H1 (cell line): ENCODE data around the gene VPS35L. TPM values are rescaled to one million over a fixed set of nuclear protein-coding genes. Genes with fewer than 3 reads are reported as not detected.

Experiments used
- CTCF ChIA-PET: fragments of 300-600 bp; sonication (Branson Sonifier 250); formaldehyde crosslinking; loops from one replicate; lab custom pipeline; 2021; ENCODE audit not compliant: partially characterized antibody; lab: Charles Lee
- POLR2A ChIA-PET: fragments of 300-600 bp; sonication (Branson Sonifier 250); formaldehyde crosslinking; loops from one replicate; lab custom pipeline; 2021; ENCODE audit warnings: inconsistent platforms; ENCODE audit not compliant: partially characterized antibody; lab: Charles Lee
- DNase-seq, 2 experiments: peaks; one replicate each; pipeline versions ENCODE4 v3.0.0 to v3.0.0-alpha.2; 2010 to 2022; ENCODE audit warnings: low spot score in 2 of 2, low read depth in 1 of 2, mixed read lengths in 1 of 2
- FAIRE-seq: peaks from 2 replicates; lab custom pipeline; 2011; peaks lifted over from hg19 to GRCh38; lab: Jason Lieb, UNC
- H2AFZ ChIP-seq: 2 replicates; pipeline ENCODE4 v1.8.1; 2012; ENCODE audit warnings: low read length, inconsistent platforms
- H2AK5ac ChIP-seq: 2 replicates; pipeline ENCODE4 v1.6.1; 2013; ENCODE audit warnings: low read depth, low read length
- H2BK120ac ChIP-seq: replicated peaks from 2 replicates; pipeline ENCODE3; 2013; ENCODE audit warnings: low read depth, low read length, inconsistent platforms
- H2BK12ac ChIP-seq: 2 replicates; pipeline ENCODE4 v1.6.1; 2013; ENCODE audit warnings: low read depth, low read length
- H2BK15ac ChIP-seq: 2 replicates; pipeline ENCODE4 v1.6.1; 2013; ENCODE audit warnings: low read length
- H2BK20ac ChIP-seq: 2 replicates; pipeline ENCODE4 v1.6.1; 2013; ENCODE audit warnings: low read length
- H2BK5ac ChIP-seq: 2 replicates; pipeline ENCODE4 v1.6.1; 2013; ENCODE audit warnings: low read depth, low read length
- H3K14ac ChIP-seq: 2 replicates; pipeline ENCODE4 v1.6.1; 2013; ENCODE audit warnings: inconsistent platforms; ENCODE audit not compliant: insufficient read length
- H3K18ac ChIP-seq: 2 replicates; pipeline ENCODE4 v1.6.1; 2013; ENCODE audit warnings: low read length; ENCODE audit errors: extremely low read depth
- H3K23ac ChIP-seq: 2 replicates; pipeline ENCODE4 v1.6.1; 2013; ENCODE audit warnings: inconsistent platforms; ENCODE audit not compliant: insufficient read length
- H3K23me2 ChIP-seq: 2 replicates; pipeline ENCODE4 v1.6.1; 2013; ENCODE audit warnings: low read depth, low read length
- H3K27ac ChIP-seq: 2 replicates; pipeline ENCODE4 v1.6.1; 2011; ENCODE audit warnings: low read depth, low read length, inconsistent platforms
- H3K27me3 ChIP-seq, 4 experiments: replicated peaks in 1 of 4; 1 replicate in 1 of 4; 2 replicates in 3 of 4; pipeline versions ENCODE4 v1.6.1 to v1.8.1; 2011 to 2013; ENCODE audit warnings: low read length in 3 of 4, mild to moderate bottlenecking in 3 of 4, inconsistent platforms in 2 of 4, mixed read lengths in 2 of 4, moderate library complexity in 1 of 4; ENCODE audit not compliant: control insufficient read depth in 3 of 4, insufficient read depth in 3 of 4; ENCODE audit errors: extremely low read depth in 1 of 4
- H3K36me3 ChIP-seq, 4 experiments: 2 replicates each; pipeline versions ENCODE4 v1.6.1 to v1.8.1; 2011 to 2013; ENCODE audit warnings: mild to moderate bottlenecking in 4 of 4, low read length in 3 of 4, moderate library complexity in 2 of 4, control low read depth in 1 of 4, inconsistent platforms in 1 of 4; ENCODE audit not compliant: insufficient read depth in 4 of 4, control insufficient read depth in 2 of 4
- H3K4ac ChIP-seq: replicated peaks from 2 replicates; pipeline ENCODE3; 2013; ENCODE audit warnings: low read length, low read depth, mixed read lengths, inconsistent platforms; ENCODE audit not compliant: insufficient read length
- H3K4me1 ChIP-seq, 4 experiments: replicated peaks in 1 of 4; 1 replicate in 1 of 4; 2 replicates in 3 of 4; pipeline versions ENCODE4 v1.6.1 to v1.8.1; 2011 to 2013; ENCODE audit warnings: low read length in 3 of 4, inconsistent platforms in 2 of 4, mixed read lengths in 1 of 4; ENCODE audit not compliant: insufficient read depth in 4 of 4, control insufficient read depth in 3 of 4
- H3K4me2 ChIP-seq, 2 experiments: 2 replicates each; pipeline versions ENCODE4 v1.6.1 to v1.8.1; 2011 to 2013; ENCODE audit warnings: low read depth in 2 of 2, low read length in 2 of 2, control low read depth in 1 of 2, inconsistent platforms in 1 of 2, mild to moderate bottlenecking in 1 of 2; ENCODE audit not compliant: insufficient read depth in 1 of 2
- H3K4me3 ChIP-seq, 4 experiments: fragments of 200-600, 300-600 bp in 1 of 4; sonication (generic), shearing (Covaris generic), sonication (Bioruptor Twin) in 1 of 4; 2 replicates each; pipeline versions ENCODE4 v1.5.1 to v1.8.1; 2011 to 2016; ENCODE audit warnings: low read length in 4 of 4, low read depth in 3 of 4, control low read depth in 2 of 4, inconsistent platforms in 2 of 4, mild to moderate bottlenecking in 2 of 4, mixed read lengths in 1 of 4, moderate library complexity in 1 of 4; ENCODE audit not compliant: insufficient read depth in 2 of 4; ENCODE audit errors: extremely low read depth in 1 of 4
- H3K56ac ChIP-seq: replicated peaks from 2 replicates; pipeline ENCODE3; 2013; ENCODE audit warnings: low read depth, mild to moderate bottlenecking, mixed read lengths, low read length, inconsistent platforms; ENCODE audit not compliant: insufficient read length
- H3K79me1 ChIP-seq: 2 replicates; pipeline ENCODE4 v1.6.1; 2013; ENCODE audit warnings: low read depth, low read length, control low read depth
- H3K79me2 ChIP-seq, 2 experiments: 2 replicates each; pipeline versions ENCODE4 v1.6.1 to v1.8.1; 2012 to 2013; ENCODE audit warnings: low read length in 2 of 2, mild to moderate bottlenecking in 2 of 2, inconsistent platforms in 1 of 2; ENCODE audit not compliant: insufficient read depth in 2 of 2, control insufficient read depth in 1 of 2
- H3K9ac ChIP-seq, 4 experiments: replicated peaks in 1 of 4; 1 replicate in 1 of 4; 2 replicates in 3 of 4; pipeline versions ENCODE4 v1.6.1 to v1.8.1; 2011 to 2013; ENCODE audit warnings: low read depth in 3 of 4, low read length in 3 of 4, control low read depth in 2 of 4, mild to moderate bottlenecking in 2 of 4, moderate library complexity in 2 of 4, inconsistent platforms in 1 of 4; ENCODE audit errors: extremely low read depth in 1 of 4
- H3K9me3 ChIP-seq, 2 experiments: 2 replicates each; pipeline versions ENCODE4 v1.6.1 to v1.8.1; 2012 to 2013; ENCODE audit warnings: mild to moderate bottlenecking in 2 of 2, moderate library complexity in 2 of 2, control low read depth in 1 of 2, inconsistent platforms in 1 of 2, low read depth in 1 of 2, low read length in 1 of 2, mixed read lengths in 1 of 2; ENCODE audit not compliant: insufficient read depth in 2 of 2
- H4K20me1 ChIP-seq, 2 experiments: replicated peaks in 1 of 2; 2 replicates each; pipeline versions ENCODE3 to v1.8.1; 2011 to 2013; ENCODE audit warnings: inconsistent platforms in 2 of 2, low read length in 2 of 2, mild to moderate bottlenecking in 1 of 2; ENCODE audit not compliant: insufficient read depth in 2 of 2, control insufficient read depth in 1 of 2
- H4K5ac ChIP-seq: 2 replicates; pipeline ENCODE4 v1.6.1; 2013; ENCODE audit warnings: low read length, low read depth, mixed read lengths, inconsistent platforms; ENCODE audit not compliant: insufficient read length
- H4K8ac ChIP-seq: 2 replicates; pipeline ENCODE4 v1.8.0; 2013; ENCODE audit warnings: mild to moderate bottlenecking, moderate library complexity, low read length, inconsistent platforms; ENCODE audit not compliant: insufficient read depth; ENCODE audit errors: extremely low read depth
- H4K91ac ChIP-seq: replicated peaks from 2 replicates; pipeline ENCODE3; 2013; ENCODE audit warnings: low read length, mixed read lengths, inconsistent platforms; ENCODE audit not compliant: insufficient read length
- HDAC6 ChIP-seq: IDR thresholded peaks from one replicate; pipeline ENCODE4 v1.7.1; 2012; ENCODE audit warnings: low read depth, mild to moderate bottlenecking, inconsistent platforms, low read length, moderate library complexity
- KDM1A ChIP-seq: fragments of 200-600, 300-600 bp; sonication (generic); IDR thresholded peaks from 2 replicates; pipeline ENCODE4 v1.7.1; 2016; ENCODE audit warnings: mild to moderate bottlenecking, low read length, borderline replicate concordance
- SP2 ChIP-seq: IDR thresholded peaks from 2 replicates; pipeline ENCODE4 v1.6.1; 2012; ENCODE audit warnings: mild to moderate bottlenecking, low read length, inconsistent platforms
- WGBS, 2 experiments: shearing (Covaris generic) in 1 of 2; methylation state at CpG; one replicate each; pipeline versions ENCODE4 v1.1.6 to v1.1.7; 2013 to 2015; ENCODE audit warnings: low lambda C conversion rate in 2 of 2, mixed read lengths in 2 of 2, inconsistent platforms in 1 of 2, low coverage in 1 of 2, missing lambda C conversion rate in 1 of 2; ENCODE audit not compliant: insufficient replicate concordance in 2 of 2, insufficient coverage in 1 of 2, insufficient read length in 1 of 2; ENCODE audit errors: extremely low coverage in 1 of 2, missing lambda C conversion rate in 1 of 2; 5-methylcytosine and 5-hydroxymethylcytosine counted together
- polyA plus RNA-seq, 7 experiments: library from polyadenylated mRNA; depleted of rRNA in 3 of 7; stranded (reverse) in 5 of 7; unstranded in 2 of 7; fragments of >200 nt in 5 of 7; fragments of 200-250 nt in 2 of 7; gene quantifications; 1 replicate in 5 of 7; 2 replicates in 1 of 7; 4 replicates in 1 of 7; pipeline versions ENCODE4 v1.2.1 to v1.2.3, GENCODE V29; 2011 to 2013; ENCODE audit warnings: missing spikeins in 2 of 7, mixed read lengths in 2 of 7
- total RNA-seq: library from RNA; stranded (reverse); fragmentation: NEBNext Ultra II Directional; extraction: Animal tissue kit (Norgen Biotek cat#: 25700); gene quantifications from 2 replicates; pipeline ENCODE4 v1.2.1, GENCODE V29; 2021
- TF ChIP-seq, protein P1 (sequence below): IDR thresholded peaks from 2 replicates; pipeline ENCODE4 v1.6.1; 2012; ENCODE audit warnings: inconsistent platforms

The VPS35L gene
- total and polyA plus RNA-seq, 2 of the 8 experiments (the other 6 are each of a cell fraction or from before 2014, with no cell fraction given) = 31.5 to 57.1 TPM

DNA sequence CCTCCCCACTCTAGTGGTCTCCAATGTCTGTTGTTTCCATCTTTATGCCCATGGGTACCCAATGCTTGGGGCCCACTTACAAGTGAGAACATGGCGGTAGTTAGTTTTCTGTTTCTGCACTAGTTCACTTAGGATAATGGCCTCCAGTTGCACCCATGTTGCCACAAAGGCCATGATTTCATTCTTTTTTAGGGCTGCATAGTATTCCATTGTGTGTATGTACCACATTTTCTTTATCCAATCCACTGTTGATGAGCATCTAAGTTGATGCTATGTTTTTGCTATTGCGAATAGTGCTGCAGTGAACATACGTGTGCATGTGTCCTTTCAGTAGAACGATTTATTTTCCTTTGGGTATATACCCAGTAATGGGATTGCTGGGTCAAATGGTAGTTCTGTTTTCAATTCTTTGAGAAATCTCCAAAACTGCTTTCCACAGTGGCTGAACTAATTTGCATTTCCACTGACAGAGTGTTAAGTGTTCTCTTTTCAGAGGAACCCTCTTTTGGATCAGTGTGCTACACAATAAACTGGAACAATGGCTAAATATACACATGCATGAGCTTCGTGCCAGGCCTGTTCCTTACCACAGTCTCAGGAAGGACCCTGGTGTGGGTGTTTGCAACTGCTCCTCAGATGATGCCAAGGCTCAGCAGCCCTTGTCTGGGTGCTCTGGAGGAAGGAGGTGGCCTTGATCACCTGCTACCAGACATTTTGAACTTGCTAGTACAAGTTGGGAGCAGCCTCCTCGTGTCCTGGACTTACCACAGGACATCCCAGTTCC is 128.1 kb downstream of the VPS35L start:
- POLR2A ChIA-PET = no interaction called here
- no peak overlapping the region for H3K4me2 ChIP-seq
- no peak overlapping the region for H3K4ac ChIP-seq
- H2BK12ac ChIP-seq = no peak overlapping the region
- H3K9ac ChIP-seq = no peak overlapping the region
- H2BK20ac ChIP-seq = no peak overlapping the region
- no peaks in the 10 kb centered on the region for H3K4me1 ChIP-seq
- no peak overlapping the region for H2BK120ac ChIP-seq
- H3K9me3 ChIP-seq = peaks cover 0 to 8% of the 10 kb centered on the region in 2 experiments; a peak in 2 of 4 replicates
- no peak for DNase-seq
- no peak overlapping the region for H3K14ac ChIP-seq
- no peak overlapping the region for H2BK5ac ChIP-seq
- TF ChIP-seq SP2 (no peak), KDM1A (peak; percentile 40; the same call in 1 of the 2 replicates), HDAC6 (no peak)
- TF ChIP-seq, protein P1, sequence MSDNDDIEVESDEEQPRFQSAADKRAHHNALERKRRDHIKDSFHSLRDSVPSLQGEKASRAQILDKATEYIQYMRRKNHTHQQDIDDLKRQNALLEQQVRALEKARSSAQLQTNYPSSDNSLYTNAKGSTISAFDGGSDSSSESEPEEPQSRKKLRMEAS = no peak
- no peaks in the 10 kb centered on the region for H3K23me2 ChIP-seq
- no peak overlapping the region for H2AK5ac ChIP-seq
- H4K5ac ChIP-seq = no peak overlapping the region
- no peaks in the 10 kb centered on the region for H4K20me1 ChIP-seq
- no peak overlapping the region for H3K23ac ChIP-seq
- H4K91ac ChIP-seq = no peak overlapping the region
- no peaks in the 10 kb centered on the region for H3K27me3 ChIP-seq
- no peak overlapping the region for H3K56ac ChIP-seq
- no peaks in the 10 kb centered on the region for H3K79me1 ChIP-seq
- no peak for FAIRE-seq
- WGBS, 2 experiments = 90% methylated on average over 6 of the region's 6 CpGs; no CpG with 5 or more reads in 1 of the 2 experiments
- H2AFZ ChIP-seq = no peak overlapping the region
- no peak overlapping the region for H3K4me3 ChIP-seq
- peaks cover 4 to 26% (median 15%) of the 10 kb centered on the region in 4 experiments for H3K36me3 ChIP-seq
- CTCF ChIA-PET = no interaction called here
- no peak overlapping the region for H3K27ac ChIP-seq
- H2BK15ac ChIP-seq = no peak overlapping the region
- H3K79me2 ChIP-seq = no peaks in the 10 kb centered on the region
- H3K18ac ChIP-seq = no peak overlapping the region
- no peak overlapping the region for H4K8ac ChIP-seq
